Measurements from ENCODE around the gene SGSM2. TPM values are rescaled to one million over a fixed set of nuclear protein-coding genes. Genes with fewer than 3 reads are reported as not detected.

The SGSM2 gene
- total RNA-seq, 2 experiments from 2014 or later = 58.3 to 61.6 TPM

- Mint-ChIP-seq H3K9me3 (no peaks in the 10 kb centered on the region), H3K27ac (no peak overlapping the region), H3K27me3 (no peaks in the 10 kb centered on the region), H3K36me3 (ENCODE audit: low read depth) (peaks cover 4% of the 10 kb centered on the region), H3K4me1 (no peaks in the 10 kb centered on the region), H3K4me3 (no peak overlapping the region)
- POLR2A ChIA-PET = no interaction called here
- no peak for DNase-seq
- CTCF ChIA-PET = interaction anchor here (1.9 kb wide), 1 partner anchor 19 kb away, joined by 7 read pairs; no protein-coding TSS in a partner anchor
These were observed 26.0 kb downstream of the SGSM2 start for GRCh38 chr17:2363318-2363717.

GRCh38 chr17:2363851-2364762, 26.8 kb downstream of the SGSM2 start:
- no peak for DNase-seq
- H3K36me3 Mint-ChIP-seq (ENCODE audit: low read depth) = peaks cover 4% of the 10 kb centered on the region
- H3K4me1 Mint-ChIP-seq = no peaks in the 10 kb centered on the region
- no peaks in the 10 kb centered on the region for H3K9me3 Mint-ChIP-seq
- H3K27ac Mint-ChIP-seq = no peak overlapping the region
- CTCF ChIA-PET = interaction anchor here (1.9 kb wide), 1 partner anchor 18 kb away, joined by 7 read pairs; no protein-coding TSS in a partner anchor
- no peak overlapping the region for H3K4me3 Mint-ChIP-seq
- POLR2A ChIA-PET = no interaction called here
- no peaks in the 10 kb centered on the region for H3K27me3 Mint-ChIP-seq

DNA sequence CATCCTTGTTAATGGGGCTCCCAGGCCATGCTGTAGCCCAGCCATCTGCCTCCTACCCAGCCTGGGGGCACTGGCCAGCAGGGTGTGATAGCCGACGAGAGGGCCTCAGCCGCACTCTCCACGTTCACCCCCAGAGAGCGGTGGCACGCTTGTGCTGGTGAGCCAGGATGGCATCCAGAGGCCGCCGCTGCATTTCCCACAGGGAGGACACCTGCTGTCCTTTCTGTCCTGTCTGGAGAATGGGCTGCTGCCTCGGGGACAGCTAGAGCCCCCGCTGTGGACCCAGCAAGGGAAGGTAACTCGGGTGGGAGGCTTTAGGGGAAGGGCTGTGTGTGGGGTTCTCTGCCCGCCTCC, 27.4 kb downstream of the SGSM2 start:
- POLR2A ChIA-PET = no interaction called here
- CTCF ChIA-PET = interaction anchor here (1.9 kb wide), 1 partner anchor 17 kb away, joined by 7 read pairs; no protein-coding TSS in a partner anchor
- no peak overlapping the region for H3K4me3 Mint-ChIP-seq
- H3K9me3 Mint-ChIP-seq = no peaks in the 10 kb centered on the region
- H3K27me3 Mint-ChIP-seq = no peaks in the 10 kb centered on the region
- no peaks in the 10 kb centered on the region for H3K4me1 Mint-ChIP-seq
- H3K36me3 Mint-ChIP-seq (ENCODE audit: low read depth) = peaks cover 4% of the 10 kb centered on the region
- no peak for DNase-seq
- H3K27ac Mint-ChIP-seq = no peak overlapping the region

DNA sequence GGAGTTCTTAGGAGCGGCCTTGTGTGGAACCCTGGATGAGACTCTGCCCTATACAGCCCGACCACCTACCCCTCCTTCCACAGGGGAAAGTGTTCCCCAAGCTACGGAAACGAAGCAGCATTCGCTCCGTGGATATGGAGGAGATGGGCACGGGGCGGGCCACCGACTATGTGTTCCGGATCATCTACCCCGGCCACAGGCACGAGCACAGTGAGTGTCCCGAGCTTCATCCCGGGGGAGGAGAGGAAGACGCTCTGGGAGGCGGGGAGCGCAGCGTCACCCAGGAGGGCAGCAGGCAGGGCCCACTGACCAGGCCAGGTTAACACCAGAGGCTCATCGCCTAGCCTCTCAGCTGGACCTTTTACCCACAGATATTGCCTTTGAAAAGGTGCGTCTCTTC, 27.8 kb downstream of the SGSM2 start:
- Mint-ChIP-seq H3K9me3 (no peaks in the 10 kb centered on the region), H3K27ac (no peak overlapping the region), H3K4me3 (no peak overlapping the region), H3K27me3 (no peaks in the 10 kb centered on the region), H3K4me1 (no peaks in the 10 kb centered on the region), H3K36me3 (ENCODE audit: low read depth) (peaks cover 4% of the 10 kb centered on the region)
- ChIA-PET POLR2A (interaction anchor here (0.6 kb wide), 1 partner anchor 192 kb away, joined by 4 read pairs; no protein-coding TSS in a partner anchor), CTCF (interaction anchor here (1.9 kb wide), 1 partner anchor 17 kb away, joined by 7 read pairs; no protein-coding TSS in a partner anchor)
- no peak for DNase-seq

GRCh38 chr17:2366747-2367494, 29.6 kb downstream of the SGSM2 start:
- no peaks in the 10 kb centered on the region for H3K4me1 Mint-ChIP-seq
- no peaks in the 10 kb centered on the region for H3K27me3 Mint-ChIP-seq
- H3K9me3 Mint-ChIP-seq = no peaks in the 10 kb centered on the region
- POLR2A ChIA-PET = no interaction called here
- H3K4me3 Mint-ChIP-seq = no peak overlapping the region
- CTCF ChIA-PET = interaction anchor here (0.8 to 1.2 kb wide), 2 partner anchors 13 to 312 kb away, joined by 3 read pairs; no protein-coding TSS in a partner anchor
- peaks cover 4% of the 10 kb centered on the region for H3K36me3 Mint-ChIP-seq (ENCODE audit: low read depth)
- no peak overlapping the region for H3K27ac Mint-ChIP-seq
- no peak for DNase-seq

DNA sequence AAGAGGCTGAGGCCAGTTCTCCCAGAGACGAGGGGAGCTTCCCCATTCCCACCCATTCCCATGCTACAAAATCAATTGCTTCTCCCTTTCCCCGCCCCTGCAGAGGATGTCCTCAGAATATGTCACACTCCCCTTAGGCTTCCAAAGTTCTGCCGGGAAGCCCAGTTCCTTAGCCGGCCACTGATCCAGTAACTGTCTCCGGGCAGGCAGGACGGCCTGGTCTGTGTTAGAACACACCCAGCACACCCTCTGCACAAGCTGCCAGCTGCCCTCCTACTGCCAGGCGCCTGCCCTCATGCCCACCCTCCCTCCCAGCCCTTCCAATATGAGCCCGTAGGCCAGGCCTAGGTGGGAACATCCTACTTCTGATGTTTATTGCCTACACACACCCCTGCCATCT, 31.1 kb downstream of the SGSM2 start:
- no peaks in the 10 kb centered on the region for H3K36me3 Mint-ChIP-seq (ENCODE audit: low read depth)
- POLR2A ChIA-PET = no interaction called here

GRCh38 chr17:2369039-2369438, 31.7 kb downstream of the SGSM2 start:
- Mint-ChIP-seq H3K9me3 (no peaks in the 10 kb centered on the region), H3K4me1 (no peaks in the 10 kb centered on the region), H3K27ac (no peak overlapping the region), H3K36me3 (ENCODE audit: low read depth) (peaks cover 1% of the 10 kb centered on the region), H3K4me3 (no peak overlapping the region), H3K27me3 (no peaks in the 10 kb centered on the region)
- ChIA-PET CTCF (interaction anchor here (1.2 to 3.6 kb wide), 4 partner anchors 12 to 50 kb away, joined by 3 to 15 read pairs (median 5); no protein-coding TSS in a partner anchor), POLR2A (no interaction called here)
- DNase-seq = no peak

More for the DNA sequence above, 31.1 kb downstream of the SGSM2 start:
- H3K27me3 Mint-ChIP-seq = no peaks in the 10 kb centered on the region
- DNase-seq = no peak
- H3K9me3 Mint-ChIP-seq = no peaks in the 10 kb centered on the region
- CTCF ChIA-PET = interaction anchor here (3.6 kb wide), 1 partner anchor 15 kb away, joined by 15 read pairs; no protein-coding TSS in a partner anchor
- H3K27ac Mint-ChIP-seq = no peak overlapping the region
- no peak overlapping the region for H3K4me3 Mint-ChIP-seq
- no peaks in the 10 kb centered on the region for H3K4me1 Mint-ChIP-seq

DNA sequence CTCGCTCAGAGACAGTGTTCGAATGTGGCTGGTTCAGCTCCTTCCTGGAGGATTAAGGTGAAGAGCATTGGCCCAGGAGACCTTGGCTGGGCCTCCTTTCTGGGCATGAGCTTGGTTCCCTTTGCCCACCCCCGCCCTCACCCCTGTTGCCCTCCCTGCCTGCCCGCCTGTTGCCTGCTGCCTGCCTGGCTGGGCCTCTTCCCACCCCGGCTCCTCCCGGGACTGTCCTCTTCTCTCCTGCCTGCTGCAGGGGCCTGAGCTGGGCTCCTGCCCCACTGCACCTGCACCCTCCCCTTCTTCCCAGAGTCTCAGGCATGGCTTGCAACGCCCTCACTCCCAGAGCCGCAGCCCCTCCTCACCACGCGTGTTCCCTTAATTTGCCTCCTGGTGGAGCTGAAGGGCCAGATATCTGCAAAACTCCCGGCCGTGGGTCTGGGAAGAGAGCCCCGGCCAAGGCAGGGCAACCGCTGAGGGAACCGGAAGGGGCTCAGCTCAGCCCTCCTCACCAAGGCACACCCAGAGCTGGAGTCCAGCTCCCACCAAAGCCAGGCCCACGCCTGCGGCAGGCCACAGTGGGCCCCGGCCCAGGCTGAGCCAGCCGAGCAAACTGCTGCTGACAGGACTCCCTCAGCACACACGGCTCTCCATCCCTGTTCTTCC, 32.4 kb downstream of the SGSM2 start:
- POLR2A ChIA-PET = no interaction called here
- H3K4me3 Mint-ChIP-seq = no peak overlapping the region
- no peak overlapping the region for H3K27ac Mint-ChIP-seq

DNA sequence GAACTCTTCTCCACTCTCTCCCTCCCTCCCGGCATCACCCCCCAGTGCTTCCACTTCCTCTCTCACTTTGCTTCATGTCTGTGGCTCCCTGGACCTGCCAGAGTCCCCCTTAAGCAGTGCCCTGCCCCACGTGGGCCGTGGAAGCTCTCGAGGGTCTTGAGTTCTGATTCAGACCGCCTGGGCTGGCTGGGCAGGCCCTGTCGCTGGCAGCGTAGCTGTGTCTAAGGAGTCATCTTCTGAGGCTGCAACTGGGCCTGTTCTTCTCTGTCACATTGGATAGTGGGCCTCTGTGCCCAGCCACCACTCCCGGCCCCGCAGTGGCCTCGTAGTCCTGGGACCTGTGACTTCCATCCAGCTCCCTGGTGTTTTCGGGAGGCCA, 32.9 kb downstream of the SGSM2 start:
- CTCF ChIA-PET = interaction anchor here (1.2 to 3.6 kb wide), 4 partner anchors 11 to 48 kb away, joined by 3 to 15 read pairs (median 5); no protein-coding TSS in a partner anchor
- Mint-ChIP-seq H3K27me3 (no peaks in the 10 kb centered on the region), H3K4me3 (no peak overlapping the region), H3K36me3 (ENCODE audit: low read depth) (peaks cover 1% of the 10 kb centered on the region), H3K4me1 (no peaks in the 10 kb centered on the region), H3K27ac (peak overlapping the region; percentile 46), H3K9me3 (no peaks in the 10 kb centered on the region)
- no peak for DNase-seq
- POLR2A ChIA-PET = no interaction called here

More for the DNA sequence above, 32.4 kb downstream of the SGSM2 start:
- no peaks in the 10 kb centered on the region for H3K9me3 Mint-ChIP-seq
- CTCF ChIA-PET = interaction anchor here (1.2 to 3.6 kb wide), 4 partner anchors 12 to 49 kb away, joined by 3 to 15 read pairs (median 5); no protein-coding TSS in a partner anchor
- DNase-seq = no peak
- H3K27me3 Mint-ChIP-seq = no peaks in the 10 kb centered on the region
- H3K36me3 Mint-ChIP-seq (ENCODE audit: low read depth) = peaks cover 1% of the 10 kb centered on the region
- H3K4me1 Mint-ChIP-seq = no peaks in the 10 kb centered on the region

DNA sequence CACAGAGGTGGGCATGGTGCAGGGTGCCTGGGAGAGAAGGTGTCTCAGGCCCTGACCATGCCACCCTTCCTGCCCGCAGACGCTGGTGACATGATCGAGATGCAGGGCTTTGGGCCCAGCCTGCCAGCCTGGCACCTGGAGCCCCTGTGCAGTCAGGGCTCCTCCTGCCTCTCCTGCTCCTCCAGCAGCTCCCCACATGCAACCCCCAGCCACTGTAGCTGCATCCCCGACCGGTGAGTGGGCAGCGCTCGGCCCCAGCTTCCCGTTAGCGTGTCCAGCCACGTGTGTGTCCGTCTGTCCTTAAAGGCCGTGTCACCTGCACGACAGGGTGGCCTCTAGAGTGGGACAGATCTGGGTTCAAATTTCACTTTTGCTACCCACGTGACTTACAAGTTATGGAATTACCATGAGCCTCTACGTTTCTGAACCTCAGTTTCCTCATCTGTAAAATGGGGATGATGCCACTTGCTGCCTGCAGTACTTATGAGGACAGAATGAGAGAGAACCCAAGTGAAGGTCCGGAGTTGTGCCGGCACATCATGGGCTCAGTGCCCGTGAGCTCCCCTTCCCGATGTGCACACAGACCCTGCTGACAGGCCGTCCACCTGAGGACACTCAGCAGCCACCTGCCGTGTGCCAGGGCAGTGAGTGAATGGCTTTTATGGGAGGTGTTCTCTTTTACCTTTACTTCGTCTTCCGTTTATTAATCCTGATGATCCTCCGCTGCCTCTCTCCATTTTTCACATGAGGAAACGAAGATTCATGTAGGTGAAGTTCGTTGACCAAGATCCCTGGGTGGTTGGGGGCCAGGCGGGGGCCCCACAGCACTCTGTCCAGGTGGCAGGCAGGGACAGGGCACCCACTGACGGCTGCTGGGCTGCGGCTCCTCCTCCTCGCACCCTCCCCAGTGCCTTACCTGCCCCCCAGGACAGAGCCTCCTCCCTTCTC, 34.2 kb downstream of the SGSM2 start:
- H3K9me3 Mint-ChIP-seq = no peaks in the 10 kb centered on the region
- H3K4me1 Mint-ChIP-seq = no peaks in the 10 kb centered on the region
- peaks cover 1% of the 10 kb centered on the region for H3K36me3 Mint-ChIP-seq (ENCODE audit: low read depth)
- DNase-seq = no peak
- POLR2A ChIA-PET = no interaction called here
- H3K27ac Mint-ChIP-seq = no peak overlapping the region
- H3K4me3 Mint-ChIP-seq = no peak overlapping the region
- no peaks in the 10 kb centered on the region for H3K27me3 Mint-ChIP-seq
- CTCF ChIA-PET = interaction anchor here (3.6 kb wide), 1 partner anchor 11 kb away, joined by 15 read pairs; no protein-coding TSS in a partner anchor

- peaks cover 1% of the 10 kb centered on the region for H3K36me3 Mint-ChIP-seq (ENCODE audit: low read depth)
- no peak for DNase-seq
- POLR2A ChIA-PET = no interaction called here
- H3K27me3 Mint-ChIP-seq = no peaks in the 10 kb centered on the region
- no peak overlapping the region for H3K27ac Mint-ChIP-seq
- no peak overlapping the region for H3K4me3 Mint-ChIP-seq
- CTCF ChIA-PET = interaction anchor here (3.0 kb wide), 1 partner anchor 11 kb away, joined by 15 read pairs; no protein-coding TSS in a partner anchor
- H3K9me3 Mint-ChIP-seq = no peaks in the 10 kb centered on the region
- H3K4me1 Mint-ChIP-seq = no peaks in the 10 kb centered on the region
These were observed 34.9 kb downstream of the SGSM2 start for GRCh38 chr17:2372180-2372579.
